SK-N-SH (cell line): ENCODE results near the gene FSD1. TPM values are rescaled to one million over a fixed set of nuclear protein-coding genes. Genes with fewer than 3 reads are reported as not detected.
A peak's percentile ranks its signal among the peaks of the same experiment; 100 is the strongest.

Source experiments
- CTCF ChIA-PET: fragments of 300-600, 350-600 bp; formaldehyde crosslinking; extraction: SDS; loops from one replicate; lab custom pipeline; 2021; lab: Yijun Ruan, JAX
- POLR2A ChIA-PET: fragments of 350-600 bp; sonication (Branson Sonifier 250); formaldehyde crosslinking; extraction: SDS; loops from one replicate; lab custom pipeline; 2020; ENCODE audit warnings: antibody characterized with exemption, inconsistent platforms; lab: Yijun Ruan, JAX
- DNase-seq: peaks from one replicate; pipeline ENCODE4 v3.0.0; 2012
- H2AFZ ChIP-seq: fragments of 200-600 bp; sonication (generic); 2 replicates; pipeline ENCODE4 v1.8.1; 2016; ENCODE audit warnings: antibody characterized with exemption, mild to moderate bottlenecking, low read depth
- H3F3A ChIP-seq: fragments of 200-600 bp; sonication (generic); replicated peaks from 2 replicates; pipeline ENCODE3; 2016; ENCODE audit warnings: antibody characterized with exemption, mild to moderate bottlenecking; ENCODE audit not compliant: insufficient read depth
- H3K27ac ChIP-seq, 2 experiments: fragments of 200-500 bp in 1 of 2; fragments of 200-600 bp in 1 of 2; sonication (Bioruptor generic) in 1 of 2; sonication (generic), shearing (Covaris generic) in 1 of 2; 2 replicates each; pipeline versions ENCODE4 v1.5.1 to v1.6.1; 2014 to 2016; ENCODE audit warnings: low read depth in 2 of 2, inconsistent platforms in 1 of 2, low read length in 1 of 2, mild to moderate bottlenecking in 1 of 2, mixed read lengths in 1 of 2
- H3K27me3 ChIP-seq: fragments of 200-600 bp; sonication (generic), shearing (Covaris generic); 2 replicates; pipeline ENCODE4 v1.6.1; 2016; ENCODE audit warnings: mixed run types; ENCODE audit not compliant: insufficient read depth
- H3K36me3 ChIP-seq, 2 experiments: fragments of 200-500 bp in 1 of 2; fragments of 200-600 bp in 1 of 2; sonication (Bioruptor generic) in 1 of 2; sonication (generic) in 1 of 2; replicated peaks in 1 of 2; 2 replicates each; pipeline versions ENCODE3 to v1.5.1; 2014 to 2016; ENCODE audit warnings: low read length in 1 of 2, mild to moderate bottlenecking in 1 of 2; ENCODE audit not compliant: insufficient read depth in 2 of 2, control insufficient read depth in 1 of 2
- H3K4me1 ChIP-seq, 2 experiments: fragments of 200-500 bp in 1 of 2; fragments of 200-600 bp in 1 of 2; sonication (Bioruptor generic) in 1 of 2; sonication (generic), shearing (Covaris generic) in 1 of 2; 2 replicates each; pipeline versions ENCODE4 v1.5.1 to v1.6.1; 2014 to 2016; ENCODE audit warnings: low read depth in 1 of 2, low read length in 1 of 2, mixed run types in 1 of 2; ENCODE audit not compliant: insufficient read depth in 2 of 2, control insufficient read depth in 1 of 2
- H3K4me2 ChIP-seq: fragments of 200-600 bp; sonication (generic), shearing (Covaris generic); 2 replicates; pipeline ENCODE4 v1.6.1; 2017; ENCODE audit warnings: mixed run types
- H3K4me3 ChIP-seq, 2 experiments: fragments of 200-500 bp in 1 of 2; fragments of 200-600 bp in 1 of 2; sonication (Bioruptor generic) in 1 of 2; sonication (generic), shearing (Covaris generic) in 1 of 2; 2 replicates each; pipeline versions ENCODE4 v1.5.1 to v1.8.1; 2014 to 2016; ENCODE audit warnings: low read depth in 2 of 2, inconsistent platforms in 1 of 2, low read length in 1 of 2, mild to moderate bottlenecking in 1 of 2, mixed read lengths in 1 of 2, moderate library complexity in 1 of 2
- H3K79me2 ChIP-seq: fragments of 200-600 bp; sonication (generic); 2 replicates; pipeline ENCODE4 v1.8.1; 2017; ENCODE audit warnings: mild to moderate bottlenecking; ENCODE audit not compliant: insufficient read depth
- H3K9ac ChIP-seq: fragments of 200-600 bp; sonication (generic); 2 replicates; pipeline ENCODE4 v1.6.1; 2017; ENCODE audit warnings: mixed run types
- H3K9me2 ChIP-seq: fragments of 200-600 bp; sonication (generic); 2 replicates; pipeline ENCODE4 v1.6.1; 2017; ENCODE audit warnings: mixed run types
- H3K9me3 ChIP-seq: fragments of 200-600 bp; sonication (generic); 2 replicates; pipeline ENCODE4 v1.6.1; 2017; ENCODE audit warnings: mixed run types, mild to moderate bottlenecking, moderate library complexity
- H4K20me1 ChIP-seq: fragments of 200-600 bp; sonication (generic); 2 replicates; pipeline ENCODE4 v1.6.1; 2017; ENCODE audit warnings: mild to moderate bottlenecking, mixed run types; ENCODE audit not compliant: insufficient read depth
- ELF1 ChIP-seq: IDR thresholded peaks from 2 replicates; pipeline ENCODE4 v1.4.0; 2012
- EZH2phosphoT487 ChIP-seq: fragments of 200-600 bp; sonication (generic); IDR thresholded peaks from 2 replicates; pipeline ENCODE4 v1.6.1; 2017; ENCODE audit warnings: low read depth, mixed run types, mild to moderate bottlenecking, antibody characterized with exemption, moderate library complexity, borderline replicate concordance
- FOXJ3 ChIP-seq: sonication (generic); formaldehyde crosslinking; IDR thresholded peaks from 2 replicates; pipeline ENCODE4 v1.5.1; 2020; ENCODE audit warnings: mild to moderate bottlenecking, missing genetic modification reagents
- IRF3 ChIP-seq: fragments of 150-350 bp; IDR thresholded peaks from 2 replicates; pipeline ENCODE4 v1.6.1; 2016; ENCODE audit warnings: mild to moderate bottlenecking, low read depth, low read length
- MXI1 ChIP-seq: IDR thresholded peaks from 2 replicates; pipeline ENCODE4 v1.6.1; 2012; ENCODE audit warnings: mild to moderate bottlenecking, low read depth, low read length, improper control_type of control experiment
- NRF1 ChIP-seq: IDR thresholded peaks from 2 replicates; pipeline ENCODE4 v1.6.1; 2012; ENCODE audit warnings: low read depth, mild to moderate bottlenecking, low read length
- SIN3A ChIP-seq: IDR thresholded peaks from 2 replicates; pipeline ENCODE4 v1.6.1; 2012; ENCODE audit warnings: low read depth, mild to moderate bottlenecking, low read length, moderate library complexity, borderline replicate concordance
- TAF1 ChIP-seq: IDR thresholded peaks from 2 replicates; pipeline ENCODE4 v1.6.1; 2012; ENCODE audit warnings: low read depth, mild to moderate bottlenecking, low read length, moderate library complexity, borderline replicate concordance
- WGBS: methylation state at CpG from one replicate; pipeline ENCODE4 v1.1.6; 2017; ENCODE audit warnings: low lambda C conversion rate; 5-methylcytosine and 5-hydroxymethylcytosine counted together
- polyA plus RNA-seq, 3 experiments: library from polyadenylated mRNA; depleted of rRNA; stranded (reverse); fragments of >200 nt; gene quantifications; 2 replicates each; pipeline ENCODE4 v1.2.3, GENCODE V29; 2012
- TF ChIP-seq, protein P1 (sequence below): IDR thresholded peaks from 2 replicates; pipeline ENCODE4 v1.4.0; 2012; ENCODE audit warnings: low read depth, borderline replicate concordance

Gene FSD1
- polyA plus RNA-seq, 1 of the 3 experiments (the other 2 are of a cell fraction): 49.0 TPM

DNA sequence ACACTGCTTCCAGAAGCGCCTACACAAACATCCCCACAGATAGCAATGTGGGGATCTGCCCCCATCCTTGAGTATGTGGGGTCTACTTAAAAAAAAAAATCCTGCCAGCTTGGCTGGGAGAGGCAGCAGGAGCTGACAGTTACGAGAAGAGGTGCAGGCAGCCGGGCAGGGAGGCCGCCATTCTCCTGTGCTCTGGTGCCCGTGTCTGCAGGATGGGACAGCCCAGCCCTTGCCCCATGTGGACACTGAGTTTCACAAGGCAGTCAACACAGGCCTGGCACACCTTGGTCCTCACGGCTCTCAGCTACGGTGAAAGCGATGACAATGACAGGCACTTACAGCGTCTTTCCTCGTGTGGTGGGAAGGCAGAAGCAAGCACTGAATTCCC lies 62.9 kb downstream of the FSD1 start:
- Histone ChIP-seq H3K4me3 (no peak overlapping the region), H3K4me2 (no peak overlapping the region), H3K36me3 (peaks cover 0 to 29% of the 10 kb centered on the region in 2 experiments), H3K9me2 (no peaks in the 10 kb centered on the region), H3K79me2 (peaks cover 51% of the 10 kb centered on the region), H3K9me3 (no peaks in the 10 kb centered on the region), H4K20me1 (peaks cover 11% of the 10 kb centered on the region; the same call in 1 of the 2 replicates), H3F3A (peaks cover 3% of the 10 kb centered on the region), H3K27me3 (no peaks in the 10 kb centered on the region), H3K4me1 (peaks cover 7 to 25% of the 10 kb centered on the region in 2 experiments; a peak in 2 of 4 replicates), H3K9ac (no peak overlapping the region), H3K27ac (no peak overlapping the region; a peak in 1 of 4 replicates), H2AFZ (no peak overlapping the region)
- TF ChIP-seq ELF1 (no peak), SIN3A (no peak), TAF1 (no peak), EZH2phosphoT487 (no peak), FOXJ3 (CRISPR knock-in tag) (no peak), NRF1 (no peak)
- TF ChIP-seq, protein P1, sequence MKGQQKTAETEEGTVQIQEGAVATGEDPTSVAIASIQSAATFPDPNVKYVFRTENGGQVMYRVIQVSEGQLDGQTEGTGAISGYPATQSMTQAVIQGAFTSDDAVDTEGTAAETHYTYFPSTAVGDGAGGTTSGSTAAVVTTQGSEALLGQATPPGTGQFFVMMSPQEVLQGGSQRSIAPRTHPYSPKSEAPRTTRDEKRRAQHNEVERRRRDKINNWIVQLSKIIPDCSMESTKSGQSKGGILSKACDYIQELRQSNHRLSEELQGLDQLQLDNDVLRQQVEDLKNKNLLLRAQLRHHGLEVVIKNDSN: no peak
- CTCF ChIA-PET: interaction anchor here (0.6 to 8.5 kb wide), 4 partner anchors 9 to 33 kb away, joined by 3 to 84 read pairs (median 9); partner anchors contain the start of gene SH3GL1
- WGBS: 98% methylated on average over 4 of the region's 10 CpGs
- POLR2A ChIA-PET: no interaction called here
- no peak for DNase-seq

- CTCF ChIA-PET: interaction anchor here (0.6 to 8.5 kb wide), 5 partner anchors 9 to 33 kb away, joined by 3 to 84 read pairs (median 6); partner anchors contain the start of gene SH3GL1
- Histone ChIP-seq H2AFZ (no peak overlapping the region), H3K9me3 (no peaks in the 10 kb centered on the region), H3K4me1 (peaks cover 7 to 30% of the 10 kb centered on the region in 2 experiments; a peak in 2 of 4 replicates), H3K9ac (no peak overlapping the region), H3F3A (peaks cover 3% of the 10 kb centered on the region), H4K20me1 (peaks cover 11% of the 10 kb centered on the region; the same call in 1 of the 2 replicates), H3K4me3 (no peak overlapping the region), H3K9me2 (no peaks in the 10 kb centered on the region), H3K27ac (peak overlapping the region in 1 of 2 experiments; percentile 64; a peak in 1 of 4 replicates), H3K4me2 (no peak overlapping the region), H3K36me3 (peaks cover 0 to 25% of the 10 kb centered on the region in 2 experiments), H3K79me2 (peaks cover 56% of the 10 kb centered on the region), H3K27me3 (no peaks in the 10 kb centered on the region)
- TF ChIP-seq MXI1 (no peak), TAF1 (no peak), IRF3 (no peak)
- DNase-seq: no peak
- WGBS: 78% methylated on average over 4 of the region's 13 CpGs
- POLR2A ChIA-PET: no interaction called here
Measured at GRCh38 chr19:4367781-4368127, 63.4 kb downstream of the FSD1 start.
